Liver (tissue), 9 donors: ENCODE measurements around the gene PYGL. TPM values are rescaled to one million over a fixed set of nuclear protein-coding genes. Genes with fewer than 3 reads are reported as not detected.

Source experiments
- DNase-seq: peaks from one replicate; pipeline ENCODE4 v3.0.0-alpha.2; 2017; ENCODE audit warnings: low spot score
- H3K27ac ChIP-seq, 2 donors: one replicate each; pipeline ENCODE4 v1.7.0; 2013; ENCODE audit warnings: inconsistent platforms in 2 of 2, low read length in 2 of 2, control low read depth in 1 of 2, low read depth in 1 of 2, mild to moderate bottlenecking in 1 of 2
- H3K27me3 ChIP-seq, 4 donors: one replicate each; pipeline versions ENCODE4 v1.6.1 to v1.7.0; 2013; ENCODE audit warnings: low read length in 3 of 4, inconsistent platforms in 1 of 4, mild to moderate bottlenecking in 1 of 4, moderate library complexity in 1 of 4; ENCODE audit not compliant: control insufficient read depth in 4 of 4, insufficient read depth in 4 of 4
- H3K36me3 ChIP-seq, 4 donors: one replicate each; pipeline versions ENCODE4 v1.6.1 to v1.7.0; 2013; ENCODE audit warnings: low read length in 3 of 4, mild to moderate bottlenecking in 3 of 4, low read depth in 1 of 4, moderate library complexity in 1 of 4; ENCODE audit not compliant: control insufficient read depth in 4 of 4, insufficient read depth in 3 of 4
- H3K4me1 ChIP-seq, 4 donors: one replicate each; pipeline versions ENCODE4 v1.6.1 to v1.7.0; 2013; ENCODE audit warnings: low read length in 3 of 4, mild to moderate bottlenecking in 3 of 4, moderate library complexity in 1 of 4; ENCODE audit not compliant: control insufficient read depth in 4 of 4, insufficient read depth in 4 of 4
- H3K4me3 ChIP-seq, 3 donors: one replicate each; pipeline versions ENCODE4 v1.6.1 to v1.7.0; 2013; ENCODE audit warnings: low read length in 3 of 3, control low read depth in 1 of 3, low read depth in 1 of 3, mild to moderate bottlenecking in 1 of 3
- H3K9ac ChIP-seq, 2 donors: one replicate each; pipeline ENCODE4 v1.7.0; 2013; ENCODE audit warnings: low read length in 2 of 2, mild to moderate bottlenecking in 2 of 2, moderate library complexity in 2 of 2, control low read depth in 1 of 2, low read depth in 1 of 2
- H3K9me3 ChIP-seq, 4 donors: one replicate each; pipeline versions ENCODE4 v1.6.1 to v1.7.0; 2013; ENCODE audit warnings: low read length in 3 of 4; ENCODE audit not compliant: control insufficient read depth in 4 of 4
- EGR1 ChIP-seq, 2 donors: IDR thresholded peaks; 2 replicates each; pipeline ENCODE4 v1.6.1; 2016 to 2018; ENCODE audit warnings: antibody characterized with exemption in 2 of 2, low read depth in 2 of 2
- FOXA1 ChIP-seq: IDR thresholded peaks from 2 replicates; pipeline ENCODE4 v1.6.1; 2016; ENCODE audit warnings: antibody characterized with exemption
- FOXA2 ChIP-seq: IDR thresholded peaks from 2 replicates; pipeline ENCODE4 v1.6.1; 2016; ENCODE audit warnings: antibody characterized with exemption
- GABPA ChIP-seq, 2 donors: IDR thresholded peaks in 1 of 2; conservative IDR thresholded peaks in 1 of 2; 2 replicates each; pipeline ENCODE4 v1.6.1; 2016; ENCODE audit warnings: antibody characterized with exemption in 2 of 2, mild to moderate bottlenecking in 1 of 2, moderate library complexity in 1 of 2
- HNF4A ChIP-seq, 2 donors: conservative IDR thresholded peaks; 2 replicates each; pipeline ENCODE4 v1.6.1; 2016; ENCODE audit warnings: antibody characterized with exemption in 2 of 2, mild to moderate bottlenecking in 2 of 2
- HNF4G ChIP-seq: IDR thresholded peaks from 2 replicates; pipeline ENCODE4 v1.6.1; 2016; ENCODE audit warnings: antibody characterized with exemption
- JUND ChIP-seq, 2 donors: IDR thresholded peaks; 2 replicates each; pipeline ENCODE4 v1.6.1; 2016; ENCODE audit warnings: antibody characterized with exemption in 2 of 2
- NR2F2 ChIP-seq: IDR thresholded peaks from 2 replicates; pipeline ENCODE4 v1.6.1; 2016; ENCODE audit warnings: antibody characterized with exemption
- RAD21 ChIP-seq, 2 donors: IDR thresholded peaks; 2 replicates each; pipeline ENCODE4 v1.6.1; 2016; ENCODE audit warnings: antibody characterized with exemption in 2 of 2, mild to moderate bottlenecking in 2 of 2
- RXRA ChIP-seq, 2 donors: IDR thresholded peaks; 2 replicates each; pipeline ENCODE4 v1.6.1; 2017 to 2018; ENCODE audit warnings: antibody characterized with exemption in 2 of 2, mild to moderate bottlenecking in 1 of 2
- SP1 ChIP-seq: IDR thresholded peaks from 2 replicates; pipeline ENCODE4 v1.6.1; 2018; ENCODE audit warnings: antibody characterized with exemption, mild to moderate bottlenecking
- TAF1 ChIP-seq: conservative IDR thresholded peaks from 2 replicates; pipeline ENCODE4 v1.6.1; 2016; ENCODE audit warnings: antibody characterized with exemption, mild to moderate bottlenecking
- YY1 ChIP-seq: IDR thresholded peaks from 2 replicates; pipeline ENCODE4 v1.6.1; 2016; ENCODE audit warnings: antibody characterized with exemption, mild to moderate bottlenecking
- WGBS: extraction: QIAGEN DNeasy Blood & Tissue Kit; methylation state at CpG from one replicate; pipeline ENCODE4 v1.1.7; 2013; 5-methylcytosine and 5-hydroxymethylcytosine counted together
- polyA plus RNA-seq, 2 donors: library from polyadenylated mRNA; stranded (reverse) in 1 of 2; unstranded in 1 of 2; fragments of 200-250 nt in 1 of 2; fragments of >200 nt in 1 of 2; fragmentation: Nextera tagmentation in 1 of 2; extraction: Ambion mirVana in 1 of 2; gene quantifications; one replicate each; pipeline versions ENCODE4 v1.2.1 to v1.2.3, GENCODE V29; 2013 to 2015
- total RNA-seq, 2 donors: library from RNA; depleted of rRNA; stranded (reverse); fragments of >200 nt; gene quantifications; one replicate each; pipeline ENCODE4 v1.2.3, GENCODE V29; 2014
- TF ChIP-seq, protein P1 (sequence below): IDR thresholded peaks from 2 replicates; pipeline ENCODE4 v1.6.1; 2016; ENCODE audit warnings: antibody characterized with exemption, mild to moderate bottlenecking
- TF ChIP-seq, protein P2 (sequence below): fragments of 150-350 bp; IDR thresholded peaks from 2 replicates; pipeline ENCODE4 v1.5.1; 2017; ENCODE audit warnings: improper control_type of control experiment, low read depth, low read length; ENCODE audit not compliant: missing input control
- TF ChIP-seq, protein P3 (sequence below): IDR thresholded peaks from 2 replicates; pipeline ENCODE4 v1.6.1; 2016; ENCODE audit warnings: antibody characterized with exemption
- TF ChIP-seq, protein P4 (sequence below): IDR thresholded peaks from 2 replicates; pipeline ENCODE4 v1.6.1; 2016; ENCODE audit warnings: antibody characterized with exemption
- TF ChIP-seq, protein P5 (sequence below): IDR thresholded peaks from 2 replicates; pipeline ENCODE4 v1.6.1; 2016; ENCODE audit warnings: antibody characterized with exemption
- donor health status: healthy.
- donor health status: healthy.
- donor health status: healthy.
- donor health status: healthy.
- donor health status: healthy.

The PYGL gene
- total and polyA plus RNA-seq, 4 donors = 53.0 to 109 (median 86.3) TPM

DNA sequence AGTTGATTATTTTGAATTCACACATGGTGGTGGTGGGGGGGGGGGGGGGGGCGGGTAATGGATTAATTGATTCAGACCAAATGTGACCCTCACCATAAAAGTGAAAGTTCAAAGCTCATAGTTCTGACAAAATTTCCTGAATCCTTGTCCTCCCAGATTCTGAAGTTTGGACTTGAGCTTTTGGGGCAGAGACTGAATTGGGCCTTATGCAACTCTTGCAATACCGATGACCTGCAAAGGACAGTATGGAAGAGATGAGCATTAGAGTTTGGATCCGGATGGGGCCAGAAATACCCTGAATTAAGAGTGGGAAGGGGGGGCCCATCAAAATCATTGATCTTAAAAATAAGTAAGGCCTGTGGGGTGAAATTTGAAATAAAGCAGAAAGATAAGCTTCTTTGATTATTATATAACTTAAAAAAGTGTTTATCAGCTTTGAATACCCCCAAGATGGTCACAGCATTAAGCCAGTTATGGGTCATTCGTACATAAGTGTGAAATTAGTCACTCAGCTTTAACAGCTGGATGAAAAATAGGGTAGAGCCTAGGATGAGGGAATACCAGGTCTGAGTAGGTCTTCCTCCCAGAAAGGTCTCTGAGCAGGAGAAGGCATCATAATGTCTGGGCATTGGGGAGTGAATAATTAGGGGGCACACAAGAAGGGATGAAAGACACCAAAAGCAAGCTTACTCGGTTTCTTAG is 2.1 kb upstream of the PYGL start:
- TF ChIP-seq, protein P1, sequence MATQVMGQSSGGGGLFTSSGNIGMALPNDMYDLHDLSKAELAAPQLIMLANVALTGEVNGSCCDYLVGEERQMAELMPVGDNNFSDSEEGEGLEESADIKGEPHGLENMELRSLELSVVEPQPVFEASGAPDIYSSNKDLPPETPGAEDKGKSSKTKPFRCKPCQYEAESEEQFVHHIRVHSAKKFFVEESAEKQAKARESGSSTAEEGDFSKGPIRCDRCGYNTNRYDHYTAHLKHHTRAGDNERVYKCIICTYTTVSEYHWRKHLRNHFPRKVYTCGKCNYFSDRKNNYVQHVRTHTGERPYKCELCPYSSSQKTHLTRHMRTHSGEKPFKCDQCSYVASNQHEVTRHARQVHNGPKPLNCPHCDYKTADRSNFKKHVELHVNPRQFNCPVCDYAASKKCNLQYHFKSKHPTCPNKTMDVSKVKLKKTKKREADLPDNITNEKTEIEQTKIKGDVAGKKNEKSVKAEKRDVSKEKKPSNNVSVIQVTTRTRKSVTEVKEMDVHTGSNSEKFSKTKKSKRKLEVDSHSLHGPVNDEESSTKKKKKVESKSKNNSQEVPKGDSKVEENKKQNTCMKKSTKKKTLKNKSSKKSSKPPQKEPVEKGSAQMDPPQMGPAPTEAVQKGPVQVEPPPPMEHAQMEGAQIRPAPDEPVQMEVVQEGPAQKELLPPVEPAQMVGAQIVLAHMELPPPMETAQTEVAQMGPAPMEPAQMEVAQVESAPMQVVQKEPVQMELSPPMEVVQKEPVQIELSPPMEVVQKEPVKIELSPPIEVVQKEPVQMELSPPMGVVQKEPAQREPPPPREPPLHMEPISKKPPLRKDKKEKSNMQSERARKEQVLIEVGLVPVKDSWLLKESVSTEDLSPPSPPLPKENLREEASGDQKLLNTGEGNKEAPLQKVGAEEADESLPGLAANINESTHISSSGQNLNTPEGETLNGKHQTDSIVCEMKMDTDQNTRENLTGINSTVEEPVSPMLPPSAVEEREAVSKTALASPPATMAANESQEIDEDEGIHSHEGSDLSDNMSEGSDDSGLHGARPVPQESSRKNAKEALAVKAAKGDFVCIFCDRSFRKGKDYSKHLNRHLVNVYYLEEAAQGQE = no peak
- TF ChIP-seq, protein P2, sequence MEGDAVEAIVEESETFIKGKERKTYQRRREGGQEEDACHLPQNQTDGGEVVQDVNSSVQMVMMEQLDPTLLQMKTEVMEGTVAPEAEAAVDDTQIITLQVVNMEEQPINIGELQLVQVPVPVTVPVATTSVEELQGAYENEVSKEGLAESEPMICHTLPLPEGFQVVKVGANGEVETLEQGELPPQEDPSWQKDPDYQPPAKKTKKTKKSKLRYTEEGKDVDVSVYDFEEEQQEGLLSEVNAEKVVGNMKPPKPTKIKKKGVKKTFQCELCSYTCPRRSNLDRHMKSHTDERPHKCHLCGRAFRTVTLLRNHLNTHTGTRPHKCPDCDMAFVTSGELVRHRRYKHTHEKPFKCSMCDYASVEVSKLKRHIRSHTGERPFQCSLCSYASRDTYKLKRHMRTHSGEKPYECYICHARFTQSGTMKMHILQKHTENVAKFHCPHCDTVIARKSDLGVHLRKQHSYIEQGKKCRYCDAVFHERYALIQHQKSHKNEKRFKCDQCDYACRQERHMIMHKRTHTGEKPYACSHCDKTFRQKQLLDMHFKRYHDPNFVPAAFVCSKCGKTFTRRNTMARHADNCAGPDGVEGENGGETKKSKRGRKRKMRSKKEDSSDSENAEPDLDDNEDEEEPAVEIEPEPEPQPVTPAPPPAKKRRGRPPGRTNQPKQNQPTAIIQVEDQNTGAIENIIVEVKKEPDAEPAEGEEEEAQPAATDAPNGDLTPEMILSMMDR = no peak
- TF ChIP-seq FOXA2 (no peak), YY1 (no peak), EGR1 (IDR thresholded peaks at IDR 0.05; ENCODE audit: low read depth in 2 of 2) (no peak), JUND (IDR thresholded peaks at IDR 0.05) (peak in 1 of 2 donors; percentile 18), SP1 (peak; percentile 48), FOXA1 (no peak), NR2F2 (no peak), HNF4G (peak; percentile 86), TAF1 (no peak), RXRA (IDR thresholded peaks at IDR 0.05) (peak; percentile 36 to 67), HNF4A (conservative IDR thresholded peaks at IDR 0.05) (peak; percentile 86 to 96), GABPA (IDR thresholded peaks at IDR 0.05 in 1 of 2, conservative IDR thresholded peaks at IDR 0.05 in 1 of 2) (no peak), RAD21 (IDR thresholded peaks at IDR 0.05) (no peak)
- TF ChIP-seq, protein P3, sequence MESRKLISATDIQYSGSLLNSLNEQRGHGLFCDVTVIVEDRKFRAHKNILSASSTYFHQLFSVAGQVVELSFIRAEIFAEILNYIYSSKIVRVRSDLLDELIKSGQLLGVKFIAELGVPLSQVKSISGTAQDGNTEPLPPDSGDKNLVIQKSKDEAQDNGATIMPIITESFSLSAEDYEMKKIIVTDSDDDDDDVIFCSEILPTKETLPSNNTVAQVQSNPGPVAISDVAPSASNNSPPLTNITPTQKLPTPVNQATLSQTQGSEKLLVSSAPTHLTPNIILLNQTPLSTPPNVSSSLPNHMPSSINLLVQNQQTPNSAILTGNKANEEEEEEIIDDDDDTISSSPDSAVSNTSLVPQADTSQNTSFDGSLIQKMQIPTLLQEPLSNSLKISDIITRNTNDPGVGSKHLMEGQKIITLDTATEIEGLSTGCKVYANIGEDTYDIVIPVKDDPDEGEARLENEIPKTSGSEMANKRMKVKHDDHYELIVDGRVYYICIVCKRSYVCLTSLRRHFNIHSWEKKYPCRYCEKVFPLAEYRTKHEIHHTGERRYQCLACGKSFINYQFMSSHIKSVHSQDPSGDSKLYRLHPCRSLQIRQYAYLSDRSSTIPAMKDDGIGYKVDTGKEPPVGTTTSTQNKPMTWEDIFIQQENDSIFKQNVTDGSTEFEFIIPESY = no peak
- TF ChIP-seq, protein P4, sequence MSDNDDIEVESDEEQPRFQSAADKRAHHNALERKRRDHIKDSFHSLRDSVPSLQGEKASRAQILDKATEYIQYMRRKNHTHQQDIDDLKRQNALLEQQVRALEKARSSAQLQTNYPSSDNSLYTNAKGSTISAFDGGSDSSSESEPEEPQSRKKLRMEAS = no peak
- TF ChIP-seq, protein P5, sequence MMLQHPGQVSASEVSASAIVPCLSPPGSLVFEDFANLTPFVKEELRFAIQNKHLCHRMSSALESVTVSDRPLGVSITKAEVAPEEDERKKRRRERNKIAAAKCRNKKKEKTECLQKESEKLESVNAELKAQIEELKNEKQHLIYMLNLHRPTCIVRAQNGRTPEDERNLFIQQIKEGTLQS = peak; percentile 24
- 67% methylated on average over 5 of the region's 5 CpGs for WGBS
- Histone ChIP-seq H3K9ac (no peak overlapping the region), H3K27me3 (no peaks in the 10 kb centered on the region), H3K36me3 (peaks cover 0 to 6% (median 2%) of the 10 kb centered on the region in 4 donors), H3K9me3 (no peaks in the 10 kb centered on the region), H3K4me3 (no peak overlapping the region), H3K27ac (no peak overlapping the region), H3K4me1 (peaks cover 5 to 20% (median 9%) of the 10 kb centered on the region in 4 donors)
- no peak for DNase-seq
